ENCODE measurements around the gene SELENOP. TPM values are rescaled to one million over a fixed set of nuclear protein-coding genes. Genes with fewer than 3 reads are reported as not detected.

Gene SELENOP
- total RNA-seq, 1 experiment from 2014 or later, result 8.5 TPM

GRCh38 chr5:42839196-42839595 lies 27.5 kb upstream of the SELENOP start:
- Mint-ChIP-seq H3K9me3 (peaks cover 0 to 9% of the 10 kb centered on the region in 2 experiments; a peak in 4 of 5 replicates), H3K4me1 (no peaks in the 10 kb centered on the region), H3K36me3 (ENCODE audit: insufficient read depth in 1 of 3, low read depth in 3 of 3) (no peaks in the 10 kb centered on the region), H3K27me3 (ENCODE audit: low read depth) (no peaks in the 10 kb centered on the region), H3K4me3 (no peak overlapping the region), H3K27ac (no peak overlapping the region)
- Histone ChIP-seq H3K18ac (ENCODE audit: insufficient read length, low read depth, low read length) (no peak overlapping the region), H2BK120ac (ENCODE audit: low read depth, low read length, poor library complexity, severe bottlenecking) (no peak overlapping the region), H3K27ac (ENCODE audit: insufficient read length, low read depth, low read length) (no peak overlapping the region), H3K23ac (ENCODE audit: insufficient read length, low read depth, low read length) (no peak overlapping the region), H3K14ac (ENCODE audit: insufficient read depth, low read length) (no peak overlapping the region), H3K4me1 (ENCODE audit: insufficient read depth, low read length) (no peaks in the 10 kb centered on the region), H3K79me2 (ENCODE audit: insufficient read depth, low read length) (no peaks in the 10 kb centered on the region), H2AK5ac (ENCODE audit: insufficient read length, low read length) (no peak overlapping the region), H3K9me3 (ENCODE audit: control insufficient read depth, low read depth, low read length) (no peaks in the 10 kb centered on the region), H4K91ac (ENCODE audit: insufficient read length, low read depth, low read length) (no peak overlapping the region), H3T11ph (ENCODE audit: low read length) (no peak overlapping the region), H4K8ac (replicated peaks; ENCODE audit: insufficient read length, low read depth, low read length) (no peak overlapping the region), H4K20me1 (ENCODE audit: control insufficient read depth, insufficient read depth, insufficient read length) (no peaks in the 10 kb centered on the region), H3K23me2 (ENCODE audit: insufficient read length, low read depth, low read length, poor library complexity, severe bottlenecking) (no peaks in the 10 kb centered on the region), H3K4me2 (ENCODE audit: insufficient read depth, insufficient read length, low read length) (no peak overlapping the region), H3K9ac (ENCODE audit: extremely low read depth, insufficient read length, low read length) (no peak overlapping the region), H3K27me3 (ENCODE audit: insufficient read depth, low read length) (no peaks in the 10 kb centered on the region), H3K56ac (ENCODE audit: insufficient read length, low read depth, low read length) (no peak overlapping the region), H2BK15ac (ENCODE audit: low read depth, low read length) (no peak overlapping the region), H2BK20ac (ENCODE audit: low read depth, low read length, poor library complexity, severe bottlenecking) (no peak overlapping the region), H4K5ac (ENCODE audit: insufficient read length, low read depth, low read length) (no peak overlapping the region), H2BK12ac (ENCODE audit: insufficient read length, low read depth, low read length) (no peak overlapping the region), H2BK5ac (ENCODE audit: insufficient read length, low read length) (no peak overlapping the region), H3K79me1 (ENCODE audit: insufficient read depth, low read depth, low read length, poor library complexity, severe bottlenecking) (no peaks in the 10 kb centered on the region), H3K4ac (ENCODE audit: low read depth, low read length) (no peak overlapping the region), H2AFZ (ENCODE audit: low read length) (no peak overlapping the region)
- no peak for TF ChIP-seq CTCF (conservative IDR thresholded peaks at IDR 0.05)
- no CpG with 5 or more reads among the region's 3 CpGs for WGBS (ENCODE audit: extremely low coverage, insufficient read length, low lambda C conversion rate)
- no peak for DNase-seq
